ENCODE measurements around the gene FAM210A.
"Not testable (repeated sequence)": the region's sequence is repeated elsewhere in the genome, so short reads cannot be mapped to it uniquely, and the experiment has no call there.

GRCh38 chr18:13677350-13677749, 49.0 kb downstream of the FAM210A start:
- not testable (repeated sequence) for TF ChIP-seq CTCF, POLR2AphosphoS5, POLR2A (IDR thresholded peaks at IDR 0.05)
